CD1c-positive myeloid dendritic cell (primary cell): ENCODE data around the gene NCOA3.
"Not testable (repeated sequence)": the region's sequence is repeated elsewhere in the genome, so short reads cannot be mapped to it uniquely, and the experiment has no call there.

Source experiments
- DNase-seq: peaks from one replicate; pipeline ENCODE4 v3.0.0-alpha.2; 2016; ENCODE audit errors: extremely low spot score

Gene NCOA3

GRCh38 chr20:47500554-47500953, 1.1 kb upstream of the NCOA3 start:
- DNase-seq, result no peak

- DNase-seq, result no peak
These were observed 588 bp upstream of the NCOA3 start for GRCh38 chr20:47501116-47501481.

- peak; percentile 82 for DNase-seq
These were observed 868 bp downstream of the NCOA3 start for GRCh38 chr20:47502271-47503239.

GRCh38 chr20:47503685-47504084, 2.0 kb downstream of the NCOA3 start:
- DNase-seq, result no peak

GRCh38 chr20:47506335-47506734, 4.6 kb downstream of the NCOA3 start:
- DNase-seq, result no peak

- no peak for DNase-seq
These were observed 5.2 kb downstream of the NCOA3 start for GRCh38 chr20:47506850-47507249.

GRCh38 chr20:47507275-47507981, 5.7 kb downstream of the NCOA3 start:
- not testable (repeated sequence) for DNase-seq

- no peak for DNase-seq
These were observed 6.6 kb downstream of the NCOA3 start for GRCh38 chr20:47508278-47508677.

- DNase-seq, result no peak
These were observed 7.5 kb downstream of the NCOA3 start for GRCh38 chr20:47509104-47509661.

GRCh38 chr20:47509685-47510084, 8.0 kb downstream of the NCOA3 start:
- no peak for DNase-seq

- no peak for DNase-seq
These were observed 14.2 kb downstream of the NCOA3 start for GRCh38 chr20:47515843-47516242.

- no peak for DNase-seq
These were observed 19.5 kb downstream of the NCOA3 start for GRCh38 chr20:47521059-47521808.

- DNase-seq, result no peak
These were observed 22.5 kb downstream of the NCOA3 start for GRCh38 chr20:47524015-47524784.

GRCh38 chr20:47527004-47527800, 25.5 kb downstream of the NCOA3 start:
- DNase-seq, result no peak

- no peak for DNase-seq
These were observed 28.2 kb downstream of the NCOA3 start for GRCh38 chr20:47529840-47530239.

- peak; percentile 24 for DNase-seq
These were observed 29.8 kb downstream of the NCOA3 start for GRCh38 chr20:47531458-47531857.

- no peak for DNase-seq
These were observed 30.3 kb downstream of the NCOA3 start for GRCh38 chr20:47532002-47532401.

GRCh38 chr20:47533518-47534062, 31.9 kb downstream of the NCOA3 start:
- DNase-seq, result no peak

- no peak for DNase-seq
These were observed 32.7 kb downstream of the NCOA3 start for GRCh38 chr20:47534405-47534804.

GRCh38 chr20:47535088-47535487, 33.4 kb downstream of the NCOA3 start:
- DNase-seq, result no peak
